Activated effector memory CD4-positive, alpha-beta T cell treated with Interleukin-2 at 50 U/mL for 16 hours (primary cell): ENCODE results near the gene AGFG1.

Experiments used
- DNase-seq: peaks from one replicate; pipeline ENCODE4 v3.0.0-alpha.2; 2020

The AGFG1 gene

DNA sequence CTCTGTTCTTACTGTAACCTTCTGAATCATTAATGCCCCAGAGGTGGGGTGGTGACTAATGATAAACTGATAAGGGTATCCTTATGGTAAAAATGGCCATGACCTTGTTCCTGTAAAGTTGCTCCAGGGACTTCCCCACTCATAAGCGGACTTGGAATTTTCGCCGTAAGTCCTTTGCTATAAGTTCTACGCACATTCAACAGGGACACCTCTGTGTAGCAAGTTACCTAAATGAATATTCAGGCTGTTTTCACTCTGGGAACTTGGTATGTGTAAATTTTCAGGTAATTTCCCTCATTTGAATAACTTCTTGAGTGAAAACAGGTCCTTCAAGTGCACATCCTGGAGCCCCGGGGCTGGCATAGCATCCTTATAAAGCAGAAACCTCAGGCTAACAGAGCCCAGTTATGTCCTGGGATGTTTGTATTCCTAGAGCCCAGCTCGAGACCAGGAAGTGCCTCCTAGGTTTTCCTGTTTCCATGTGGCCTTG is 9.4 kb upstream of the AGFG1 start:
- no peak for DNase-seq

DNA sequence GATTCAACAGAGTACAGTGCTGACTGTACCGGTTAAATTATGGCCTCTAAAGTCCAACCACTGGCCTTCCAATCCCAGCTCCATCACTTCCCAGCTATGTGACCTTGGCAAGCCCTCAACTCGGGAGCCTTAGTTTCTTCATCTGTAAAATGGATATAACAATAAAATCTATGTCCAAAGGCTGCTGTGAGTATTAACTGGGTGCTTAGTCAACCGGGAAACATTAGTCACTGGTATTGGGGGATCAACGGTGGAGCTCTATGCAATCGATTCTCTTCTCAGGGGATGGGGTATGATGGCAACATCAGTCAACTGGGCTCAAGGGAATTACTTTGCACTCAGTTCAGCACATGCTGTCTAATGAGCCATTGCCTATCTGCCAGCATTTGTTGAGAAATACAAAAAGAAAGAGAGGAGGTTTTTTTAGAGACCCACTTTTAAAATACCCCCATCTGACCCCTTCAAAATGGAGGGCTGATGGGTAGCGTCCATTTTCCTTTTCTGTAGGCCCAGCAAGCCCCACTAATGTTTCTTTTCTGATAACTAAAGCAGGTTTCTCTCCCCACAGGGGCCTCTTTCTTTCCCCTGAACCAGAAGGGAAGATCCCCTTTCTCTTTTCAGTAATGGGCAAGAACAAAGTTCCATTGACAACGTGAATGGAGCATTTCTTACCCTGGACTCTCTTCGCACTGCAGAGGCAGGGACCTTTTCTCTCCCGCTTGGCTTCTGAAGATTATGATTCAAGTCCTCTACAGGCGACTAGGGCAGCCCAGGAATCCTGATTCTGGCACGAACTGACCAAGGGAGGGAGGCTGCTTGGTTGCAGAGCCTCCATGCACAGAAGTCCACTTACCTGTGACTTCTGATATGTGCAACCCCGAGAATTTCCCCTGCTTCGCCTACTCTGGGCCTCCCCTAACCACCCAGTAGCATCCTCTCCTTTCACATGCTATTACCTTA is 8.7 kb upstream of the AGFG1 start:
- DNase-seq: no peak

DNA sequence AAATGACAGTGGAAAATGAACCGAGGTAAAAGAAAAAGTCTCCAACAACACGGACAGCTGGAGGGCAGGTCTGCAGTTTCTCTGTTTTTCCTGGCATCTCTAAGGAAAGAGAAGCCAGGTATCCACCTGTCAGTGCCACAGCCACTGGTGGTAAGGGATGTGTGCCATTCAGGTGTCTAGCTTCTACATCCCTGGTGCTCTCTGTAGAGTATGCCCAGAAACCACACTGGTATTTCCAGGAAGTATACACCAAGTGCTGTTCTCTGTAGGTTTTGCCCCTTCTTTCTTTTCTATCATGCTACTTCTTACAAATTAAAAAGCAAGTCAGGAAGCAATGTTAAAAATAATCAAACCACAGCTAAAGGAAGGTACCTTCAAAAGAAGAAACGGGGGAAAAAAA is 7.6 kb upstream of the AGFG1 start:
- DNase-seq: no peak

DNA sequence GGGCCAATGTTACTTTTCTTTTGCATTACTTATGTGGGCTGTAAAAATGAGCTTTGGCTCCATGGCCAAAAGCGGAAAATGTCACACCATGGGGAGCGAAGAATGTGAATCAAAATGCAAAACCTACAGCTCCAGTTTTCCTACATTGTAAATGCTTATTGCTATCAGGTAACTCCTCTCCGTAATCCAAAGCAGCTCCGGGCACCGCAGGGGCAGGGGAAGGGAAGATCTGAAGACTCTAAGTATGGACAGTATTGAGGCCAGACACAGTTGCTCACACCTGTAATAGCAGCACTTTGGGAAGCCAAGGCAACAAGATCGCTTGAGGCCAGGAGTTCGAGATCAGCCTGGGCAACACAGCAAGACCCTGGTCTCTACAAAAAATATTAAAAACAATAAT is 7.1 kb upstream of the AGFG1 start:
- DNase-seq: no peak

DNA sequence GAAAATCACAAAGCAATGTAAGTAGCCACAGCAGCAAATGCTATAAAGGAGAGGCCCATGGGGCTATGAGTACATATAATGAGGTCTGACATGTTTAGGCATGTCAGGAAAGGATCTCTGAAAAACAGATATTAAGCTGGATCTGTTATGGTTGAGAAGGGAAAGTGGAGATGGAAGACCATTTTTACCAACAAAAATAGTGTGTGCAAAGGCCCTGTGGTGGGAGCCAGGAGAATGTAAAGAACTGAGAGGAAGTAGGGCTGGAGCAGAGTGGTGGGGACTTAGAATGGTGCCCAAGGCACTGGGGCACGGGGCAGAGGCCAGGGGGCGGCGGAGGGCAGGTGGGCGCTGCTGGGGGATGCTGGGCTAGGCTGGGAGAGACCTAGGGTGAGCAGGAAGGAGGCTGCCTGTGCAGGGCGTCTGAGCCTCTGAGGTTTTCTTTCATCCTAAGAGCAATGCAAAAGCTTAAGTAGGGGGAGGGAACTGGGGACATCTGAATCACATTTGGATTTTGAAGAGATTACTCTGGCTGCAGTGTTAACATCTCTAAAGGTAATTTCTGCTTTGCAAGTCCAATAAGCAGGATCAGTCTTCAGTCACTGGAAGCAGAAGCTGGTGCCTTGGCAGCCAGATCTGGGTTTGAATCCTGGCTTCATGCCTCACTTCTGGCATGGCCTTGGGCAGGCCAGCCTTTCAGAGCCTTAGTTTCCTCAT is 4.9 kb upstream of the AGFG1 start:
- no peak for DNase-seq

DNA sequence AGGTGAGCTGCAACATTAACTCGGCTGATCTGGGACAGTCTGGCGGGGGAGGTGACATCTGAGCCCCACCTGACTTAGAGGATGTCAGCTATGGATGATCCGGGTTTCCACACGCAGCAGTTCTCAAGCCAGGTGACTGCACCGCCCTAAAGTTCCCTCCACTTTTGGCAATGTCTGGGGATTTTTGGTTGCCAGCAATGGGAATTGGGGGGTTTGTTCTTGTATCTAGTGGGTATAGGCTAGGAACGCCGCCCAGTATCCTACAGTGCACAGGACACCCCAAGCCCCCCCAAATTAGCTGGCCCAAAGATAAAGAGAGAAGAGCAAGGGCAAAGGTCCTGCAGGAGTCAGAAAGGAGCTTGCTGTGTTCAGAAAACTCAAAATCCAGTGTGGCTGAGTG is 544 bp upstream of the AGFG1 start:
- no peak for DNase-seq

DNA sequence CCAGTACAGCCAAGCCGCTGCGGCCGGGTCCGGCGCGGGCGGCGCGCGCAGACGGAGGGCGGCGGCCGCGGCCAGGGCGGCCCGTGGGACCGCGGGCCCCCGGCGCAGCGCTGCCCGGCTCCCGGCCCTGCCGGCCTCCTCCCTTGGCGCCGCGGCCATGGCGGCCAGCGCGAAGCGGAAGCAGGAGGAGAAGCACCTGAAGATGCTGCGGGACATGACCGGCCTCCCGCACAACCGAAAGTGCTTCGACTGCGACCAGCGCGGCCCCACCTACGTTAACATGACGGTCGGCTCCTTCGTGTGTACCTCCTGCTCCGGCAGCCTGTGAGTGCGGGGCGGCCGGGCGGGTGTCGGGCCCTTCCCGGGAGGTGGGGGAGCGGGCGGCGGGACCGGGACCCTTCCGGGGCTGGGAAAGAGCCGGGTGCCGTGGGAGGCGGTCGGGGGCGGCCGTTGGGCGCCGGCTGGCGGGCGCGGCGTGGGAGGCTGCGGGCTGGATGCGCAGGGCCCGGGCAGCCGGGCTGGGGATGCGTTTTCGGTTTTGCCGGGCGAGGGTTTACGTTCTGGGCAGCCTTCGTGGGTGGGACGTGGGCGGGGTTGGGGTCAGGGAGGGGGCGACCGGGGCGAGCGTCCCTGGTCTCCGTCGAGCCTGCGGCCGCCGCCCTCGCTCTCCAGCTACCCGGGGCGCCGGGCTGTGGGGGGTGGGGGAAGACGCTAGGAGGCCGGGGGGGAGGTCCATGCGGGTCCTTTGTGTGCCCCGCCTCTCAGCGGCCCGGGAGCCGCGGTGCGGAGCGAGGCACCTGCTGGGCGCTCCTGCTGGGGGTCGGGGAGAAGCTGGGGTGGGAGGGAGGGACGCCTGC is 537 bp downstream of the AGFG1 start:
- no peak for DNase-seq

DNA sequence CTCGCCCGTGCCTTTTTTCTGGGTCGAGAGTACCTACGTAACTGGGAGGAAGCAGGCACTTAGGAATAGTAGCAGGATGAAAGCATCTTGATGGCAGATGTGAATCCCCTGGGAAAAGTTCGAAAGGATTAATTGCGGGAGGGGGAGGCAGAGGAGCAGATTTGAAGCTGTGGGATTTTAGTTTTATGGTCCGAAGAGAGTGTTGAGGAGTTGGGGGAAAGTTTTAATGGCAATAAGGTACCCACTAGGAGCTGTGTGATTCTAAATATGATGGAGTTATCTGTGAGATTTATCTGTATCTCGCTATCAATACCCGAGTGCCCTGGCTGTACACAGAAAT is 1.1 kb downstream of the AGFG1 start:
- no peak for DNase-seq

DNA sequence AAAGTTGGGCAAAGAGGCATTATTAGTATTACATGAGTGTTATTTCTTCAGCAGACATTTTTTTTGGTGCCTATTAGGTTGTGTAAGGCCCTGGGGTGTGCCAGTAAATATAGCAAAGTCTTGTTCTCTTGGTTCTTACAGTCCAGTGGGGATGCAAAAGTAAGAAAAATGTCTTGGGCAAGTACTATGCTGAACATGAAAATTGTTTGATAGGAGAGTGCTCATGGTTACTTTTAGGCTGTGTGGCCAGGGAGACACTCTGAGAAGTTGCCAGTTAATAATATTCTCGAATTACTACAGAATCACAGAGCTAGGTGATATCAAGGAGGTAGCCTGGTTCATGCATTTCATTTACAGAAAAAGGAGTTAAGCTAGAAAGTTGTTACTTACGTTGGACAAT is 1.9 kb downstream of the AGFG1 start:
- no peak for DNase-seq

DNA sequence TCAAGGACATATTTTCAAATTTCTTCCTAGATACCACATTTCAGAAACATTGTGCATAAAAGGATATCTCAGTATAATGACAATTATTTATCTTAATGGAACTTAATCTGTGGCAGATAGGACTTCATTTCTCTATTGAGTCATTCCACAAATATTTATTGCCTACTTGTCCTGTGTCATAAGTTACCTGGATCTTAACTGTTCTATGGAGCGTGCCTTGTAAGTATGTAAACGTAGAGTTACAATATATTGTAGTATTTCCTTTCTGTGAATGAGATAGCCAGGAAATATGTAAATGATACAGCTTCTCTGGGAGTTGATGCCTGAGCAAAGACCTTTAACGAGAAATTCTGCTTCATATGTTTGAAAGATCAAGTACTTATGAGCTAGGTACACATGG is 2.5 kb downstream of the AGFG1 start:
- no peak for DNase-seq

DNA sequence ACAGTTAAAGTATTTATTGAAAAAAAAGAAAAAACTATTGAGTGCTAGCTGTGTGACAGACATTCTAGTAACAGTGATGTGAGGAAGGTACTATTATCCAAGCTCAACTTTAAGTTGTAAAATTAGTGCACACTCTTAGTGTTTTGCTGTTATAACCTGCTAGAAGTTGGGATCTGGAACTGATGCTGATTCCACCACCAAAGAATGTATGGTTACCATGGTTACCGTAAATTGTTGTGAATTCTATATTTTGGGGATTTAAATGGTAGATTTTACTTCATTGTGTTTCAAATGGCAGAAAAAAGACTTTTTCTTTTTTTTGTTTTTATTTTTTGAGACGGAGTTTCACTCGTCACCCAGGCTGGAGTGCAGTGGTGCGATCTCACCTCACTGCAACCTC is 5.3 kb downstream of the AGFG1 start:
- DNase-seq: no peak

DNA sequence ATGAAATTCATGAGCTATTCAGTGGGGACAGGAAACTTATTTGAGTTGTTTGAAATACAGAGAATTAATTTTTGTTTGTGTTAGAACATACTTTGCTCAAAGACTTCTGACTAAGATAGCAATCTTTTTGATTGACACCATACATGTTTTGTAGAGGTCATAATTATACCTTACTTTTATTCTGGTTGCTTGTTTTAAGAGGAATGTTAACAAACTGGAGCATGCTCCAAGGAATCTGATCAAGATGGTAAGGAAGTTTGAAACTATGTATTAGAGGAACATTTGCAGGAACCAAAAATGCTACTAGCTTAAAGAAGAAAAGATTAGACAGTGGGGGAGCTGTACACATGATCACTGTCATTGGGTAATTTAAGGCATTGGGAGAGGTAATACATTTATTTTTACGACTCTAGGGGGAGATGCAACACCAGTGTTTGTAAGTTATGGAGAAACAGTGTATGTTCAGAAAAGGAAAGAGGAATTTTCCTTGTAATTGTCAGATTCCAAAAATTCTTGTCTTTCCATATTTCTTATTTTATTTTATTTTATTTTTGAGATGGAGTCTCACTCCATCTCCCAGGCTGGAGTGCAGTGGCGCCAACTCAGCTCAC is 8.0 kb downstream of the AGFG1 start:
- no peak for DNase-seq

DNA sequence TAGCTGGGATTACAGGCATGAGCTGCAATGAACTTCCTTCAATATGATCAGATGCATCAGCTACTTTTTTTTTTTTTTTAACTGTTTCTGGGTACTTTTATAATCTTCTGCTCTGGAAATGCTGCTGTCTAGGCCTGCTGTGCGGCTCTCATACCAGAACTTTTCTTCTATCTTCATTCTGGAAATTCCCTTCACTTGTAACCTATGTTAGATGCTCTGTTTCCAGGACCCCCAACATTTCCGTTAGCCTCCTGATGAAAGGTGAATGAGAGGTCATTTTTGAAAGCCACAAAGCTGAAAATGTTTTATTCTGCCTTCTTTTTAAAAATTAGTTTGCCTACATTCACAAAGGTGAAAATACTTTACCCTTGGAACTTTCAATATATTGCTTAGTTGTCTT is 8.6 kb downstream of the AGFG1 start:
- DNase-seq: no peak

DNA sequence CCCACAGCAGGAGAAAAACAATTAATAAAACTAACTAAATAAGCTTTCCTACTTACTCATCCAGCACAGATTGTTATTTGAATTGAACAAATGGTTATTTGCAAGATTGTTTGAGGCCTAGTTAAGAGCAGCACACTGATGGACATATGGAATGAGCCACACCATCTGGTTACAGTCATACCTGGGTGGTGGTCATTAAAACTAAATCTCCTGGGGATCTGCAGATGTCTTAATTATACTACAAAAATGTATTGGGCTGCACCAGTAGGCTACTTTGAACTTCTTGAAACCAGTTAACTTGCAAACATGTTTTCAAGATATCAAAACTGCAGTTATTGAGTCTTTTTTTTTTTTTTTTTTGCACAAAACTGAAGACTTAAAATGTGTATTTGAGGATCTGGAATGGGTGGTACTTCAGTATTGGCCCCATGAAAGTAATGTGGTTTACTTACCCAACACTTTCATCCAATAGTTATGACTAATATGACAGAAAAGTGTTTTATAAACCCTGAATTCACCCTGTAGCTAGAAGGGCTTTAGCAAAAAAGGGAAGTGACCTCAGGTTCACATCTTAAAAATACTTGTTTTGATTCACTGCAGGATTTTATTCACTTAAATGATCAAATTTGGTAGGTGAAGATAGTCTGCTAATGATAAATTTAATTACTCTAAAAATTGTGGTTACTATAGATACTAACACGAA is 10.8 kb downstream of the AGFG1 start:
- no peak for DNase-seq

DNA sequence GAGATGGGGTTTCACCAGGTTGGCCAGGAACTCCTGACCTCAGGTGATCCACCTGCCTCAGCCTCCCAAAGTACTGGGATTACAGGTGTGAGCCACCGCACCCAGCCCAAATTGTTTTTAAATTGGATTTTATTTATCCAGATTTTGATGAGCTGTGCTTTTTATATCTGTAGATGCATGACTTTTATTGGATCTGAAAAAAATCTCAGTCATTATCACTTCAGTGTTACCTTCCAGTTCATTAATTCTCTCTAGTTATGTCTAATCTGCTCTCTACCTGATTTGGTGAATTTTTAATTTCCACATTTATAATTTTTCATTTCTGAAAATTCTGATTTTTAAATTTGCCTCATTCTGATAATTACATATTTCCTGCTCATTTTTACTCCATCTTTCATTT is 13.5 kb downstream of the AGFG1 start:
- DNase-seq: no peak

DNA sequence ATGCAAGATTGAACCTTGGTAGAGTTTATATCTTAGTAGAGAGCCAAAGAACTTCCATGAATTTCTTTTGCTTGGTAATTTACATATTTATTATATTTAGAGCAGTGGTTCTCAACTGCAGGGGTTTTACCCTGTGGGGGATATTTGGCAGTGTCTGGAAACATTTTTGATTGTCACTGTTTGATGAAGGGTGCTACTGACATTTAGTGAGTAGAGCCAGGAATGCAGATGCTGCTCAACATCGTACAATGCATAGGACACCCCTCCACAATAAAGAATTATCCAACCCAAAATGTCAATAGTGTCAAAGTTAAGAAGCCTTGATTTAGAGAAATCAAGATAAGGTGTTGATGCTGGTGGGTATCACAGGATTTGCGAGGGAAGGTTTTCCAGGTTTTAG is 14.7 kb downstream of the AGFG1 start:
- no peak for DNase-seq

DNA sequence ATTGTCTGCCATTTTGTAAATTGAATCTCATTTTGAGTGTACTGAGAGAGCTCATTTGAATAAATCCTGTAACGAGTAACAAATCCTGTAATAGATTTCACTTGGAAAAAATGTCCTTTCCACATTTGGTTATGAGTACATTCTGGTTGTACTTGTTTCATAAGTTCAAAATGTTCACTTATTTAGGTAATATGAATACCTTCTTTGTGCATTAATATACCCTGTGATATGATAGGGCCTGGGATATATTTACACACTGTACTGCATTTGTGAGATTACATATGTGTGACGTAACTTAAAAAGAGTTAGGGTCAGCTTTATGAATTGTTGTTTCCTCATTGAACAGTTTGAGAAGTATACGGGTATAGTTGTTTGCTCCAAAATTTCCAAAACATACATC is 16.1 kb downstream of the AGFG1 start:
- DNase-seq: no peak

DNA sequence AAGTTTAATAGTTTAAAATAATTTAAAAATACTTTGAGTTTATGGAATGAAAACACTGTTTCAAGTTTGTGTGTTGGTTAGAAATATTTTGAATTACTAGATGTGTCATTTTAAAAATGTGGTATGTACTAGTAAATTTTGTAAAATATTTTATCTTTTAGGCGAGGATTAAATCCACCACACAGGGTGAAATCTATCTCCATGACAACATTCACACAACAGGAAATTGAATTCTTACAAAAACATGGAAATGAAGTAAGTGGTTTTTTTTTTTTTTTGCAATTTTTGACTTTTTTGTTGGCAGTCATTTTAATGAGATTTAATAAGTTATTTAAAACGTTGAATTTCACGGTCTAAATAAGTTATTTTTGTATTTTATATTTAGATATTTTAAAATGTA is 19.4 kb downstream of the AGFG1 start:
- no peak for DNase-seq

DNA sequence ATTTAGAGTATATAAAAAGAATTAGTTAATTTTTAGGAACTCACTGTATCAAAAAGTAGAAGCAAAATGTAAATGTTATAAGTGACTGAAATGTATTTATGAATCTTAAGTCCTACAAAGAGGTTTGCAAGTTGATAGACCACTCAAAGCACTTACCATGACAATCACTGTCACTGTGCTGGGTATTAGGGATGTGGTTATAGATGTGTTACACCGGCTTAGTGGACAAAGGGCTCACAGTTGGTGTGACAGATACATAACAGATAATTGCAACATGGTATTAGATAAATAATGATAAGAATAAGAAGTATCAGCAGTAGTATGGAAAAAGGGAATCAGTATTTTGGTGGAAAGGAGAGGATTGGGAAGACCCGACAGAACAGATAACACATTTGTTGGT is 21.6 kb downstream of the AGFG1 start:
- DNase-seq: no peak

DNA sequence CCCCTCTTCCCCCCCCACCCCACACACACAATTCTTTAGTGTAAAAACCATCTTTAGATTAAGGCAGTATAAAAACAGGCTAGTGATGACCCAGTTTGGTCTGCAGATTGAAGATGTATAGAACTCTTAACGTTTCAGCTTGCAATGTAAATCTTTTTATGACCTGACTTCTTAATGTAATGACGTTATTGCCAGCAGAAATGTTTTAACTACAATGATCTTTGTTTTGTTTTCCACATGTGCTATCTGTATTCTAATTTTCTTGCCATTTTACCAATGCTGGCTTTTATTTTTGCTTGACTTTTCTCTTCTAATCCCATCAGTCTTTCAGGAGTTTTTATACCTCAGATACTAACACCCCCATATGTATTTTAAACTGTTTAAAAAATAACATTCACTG is 25.2 kb downstream of the AGFG1 start:
- DNase-seq: no peak

DNA sequence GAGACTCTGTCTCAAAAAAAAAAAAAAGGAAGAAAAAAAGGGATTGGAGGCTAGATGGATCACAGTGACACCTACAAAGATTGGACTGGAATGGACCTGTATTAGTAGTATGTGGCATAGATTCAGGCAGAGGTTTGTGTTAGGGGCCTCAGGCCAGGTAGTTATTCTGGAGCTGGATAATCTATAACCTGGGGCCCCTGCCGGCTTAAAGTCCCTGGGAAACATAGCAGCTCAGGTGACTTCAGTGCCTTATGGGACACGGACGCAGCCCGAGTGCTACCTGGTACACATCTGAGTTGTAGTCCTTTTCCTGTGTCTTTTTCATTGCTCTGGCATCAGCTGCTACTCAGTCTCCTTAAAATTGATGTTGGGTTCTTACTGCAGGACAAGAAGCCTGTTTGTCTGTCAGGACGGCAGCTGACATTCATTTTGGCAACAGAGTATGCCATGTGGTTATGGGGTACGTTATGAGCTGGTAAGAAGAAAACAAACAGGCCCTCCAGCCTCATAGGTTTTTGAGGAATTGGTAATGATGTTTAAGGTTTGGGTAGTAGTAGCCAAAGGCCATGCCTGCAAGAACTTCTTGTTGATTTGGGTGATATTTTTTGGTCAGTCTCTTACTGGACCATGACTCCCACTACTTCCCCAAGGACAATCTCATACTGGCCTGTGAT is 27.8 kb downstream of the AGFG1 start:
- no peak for DNase-seq

DNA sequence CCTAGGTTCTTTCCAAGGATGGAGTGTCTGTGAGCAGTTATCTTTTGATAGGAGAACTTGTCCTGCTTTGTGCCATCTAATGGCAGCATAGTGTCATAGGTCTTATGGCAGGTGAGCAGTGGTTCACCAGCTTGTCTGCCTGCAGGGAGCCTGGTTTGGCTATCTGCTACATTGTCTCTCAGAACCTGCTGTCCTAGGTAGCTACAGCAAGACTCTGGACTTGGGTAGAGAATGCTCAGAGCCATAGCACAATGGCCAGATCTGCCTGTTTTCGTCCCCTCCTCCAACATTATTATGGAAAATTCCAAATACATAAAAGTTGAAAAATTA is 28.3 kb downstream of the AGFG1 start:
- DNase-seq: no peak
